ENCODE results near the gene MCF2L2.

DNA sequence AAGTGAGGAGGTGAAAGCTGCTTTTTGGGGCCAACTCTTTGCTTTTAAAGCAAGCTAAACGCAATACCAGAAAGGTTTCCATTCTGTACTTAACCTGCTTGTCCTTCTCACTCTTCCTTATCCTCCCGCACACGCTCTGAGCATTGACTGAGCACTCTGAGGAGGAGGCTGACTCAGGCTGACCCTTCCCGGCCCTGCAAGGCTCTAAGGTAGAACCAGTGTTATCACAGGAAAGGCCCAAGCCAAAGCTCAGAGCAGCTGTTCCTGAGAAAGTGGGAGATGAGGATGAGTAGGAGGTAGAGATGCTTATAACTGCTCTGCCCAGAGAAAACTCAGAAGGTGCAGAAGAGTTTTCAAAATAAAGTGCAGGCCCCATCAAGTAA, 173.1 kb downstream of the MCF2L2 start:
- TF ChIP-seq POLR2AphosphoS5 (IDR thresholded peaks at IDR 0.05; ENCODE audit: low read depth, low read length) (no peak), FOXP2 (optimal IDR thresholded peaks at IDR 0.05; ENCODE audit: borderline replicate concordance, extremely low read depth, extremely low read length, insufficient read depth) (no peak), TAF1 (IDR thresholded peaks at IDR 0.05; ENCODE audit: borderline replicate concordance, insufficient read depth, low read length) (no peak), SIN3A (IDR thresholded peaks at IDR 0.05; ENCODE audit: borderline replicate concordance, insufficient read depth, low read length) (no peak)
- TF ChIP-seq, protein P1, sequence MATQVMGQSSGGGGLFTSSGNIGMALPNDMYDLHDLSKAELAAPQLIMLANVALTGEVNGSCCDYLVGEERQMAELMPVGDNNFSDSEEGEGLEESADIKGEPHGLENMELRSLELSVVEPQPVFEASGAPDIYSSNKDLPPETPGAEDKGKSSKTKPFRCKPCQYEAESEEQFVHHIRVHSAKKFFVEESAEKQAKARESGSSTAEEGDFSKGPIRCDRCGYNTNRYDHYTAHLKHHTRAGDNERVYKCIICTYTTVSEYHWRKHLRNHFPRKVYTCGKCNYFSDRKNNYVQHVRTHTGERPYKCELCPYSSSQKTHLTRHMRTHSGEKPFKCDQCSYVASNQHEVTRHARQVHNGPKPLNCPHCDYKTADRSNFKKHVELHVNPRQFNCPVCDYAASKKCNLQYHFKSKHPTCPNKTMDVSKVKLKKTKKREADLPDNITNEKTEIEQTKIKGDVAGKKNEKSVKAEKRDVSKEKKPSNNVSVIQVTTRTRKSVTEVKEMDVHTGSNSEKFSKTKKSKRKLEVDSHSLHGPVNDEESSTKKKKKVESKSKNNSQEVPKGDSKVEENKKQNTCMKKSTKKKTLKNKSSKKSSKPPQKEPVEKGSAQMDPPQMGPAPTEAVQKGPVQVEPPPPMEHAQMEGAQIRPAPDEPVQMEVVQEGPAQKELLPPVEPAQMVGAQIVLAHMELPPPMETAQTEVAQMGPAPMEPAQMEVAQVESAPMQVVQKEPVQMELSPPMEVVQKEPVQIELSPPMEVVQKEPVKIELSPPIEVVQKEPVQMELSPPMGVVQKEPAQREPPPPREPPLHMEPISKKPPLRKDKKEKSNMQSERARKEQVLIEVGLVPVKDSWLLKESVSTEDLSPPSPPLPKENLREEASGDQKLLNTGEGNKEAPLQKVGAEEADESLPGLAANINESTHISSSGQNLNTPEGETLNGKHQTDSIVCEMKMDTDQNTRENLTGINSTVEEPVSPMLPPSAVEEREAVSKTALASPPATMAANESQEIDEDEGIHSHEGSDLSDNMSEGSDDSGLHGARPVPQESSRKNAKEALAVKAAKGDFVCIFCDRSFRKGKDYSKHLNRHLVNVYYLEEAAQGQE (IDR thresholded peaks at IDR 0.05; ENCODE audit: insufficient read depth in 1 of 2, low read depth in 2 of 2, low read length in 2 of 2), result no peak

All from PFSK-1 (cell line).